ENCODE measurements around the gene HOXA1.

HOXA1 gene

DNA sequence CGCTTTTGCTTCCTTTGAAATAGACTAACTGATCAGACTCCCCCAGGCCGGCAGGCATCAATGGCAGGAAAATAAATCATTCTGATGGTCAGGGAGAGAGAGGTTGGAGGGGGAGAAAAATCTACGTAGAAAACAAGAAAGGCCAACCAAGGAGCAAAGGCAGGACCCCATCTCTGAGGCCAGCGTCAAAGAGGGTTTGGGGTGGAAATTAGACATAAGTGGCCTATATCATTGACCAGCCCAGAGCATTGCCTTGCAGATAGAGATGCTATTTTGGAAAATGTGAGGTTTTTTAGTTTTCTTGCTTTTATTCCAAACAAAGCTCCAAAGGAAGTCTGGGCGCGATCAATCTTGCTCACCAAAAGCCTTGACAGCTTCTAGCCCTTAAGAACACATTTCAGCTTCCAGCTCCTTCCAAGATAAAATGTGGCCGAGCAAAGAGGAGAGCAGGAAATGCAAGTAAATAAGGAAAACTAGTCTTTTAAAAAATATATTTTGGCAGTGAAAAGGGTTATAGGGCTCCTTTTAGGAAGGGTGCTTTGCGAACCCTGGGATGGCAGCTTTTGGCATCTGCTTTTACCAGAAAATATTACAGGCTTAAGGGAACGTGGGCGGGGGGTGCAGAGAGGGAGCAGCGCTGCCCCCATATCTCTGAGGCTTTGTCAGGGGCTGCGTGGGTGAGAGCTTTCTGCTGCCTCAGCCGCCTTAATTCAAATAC lies 8.7 kb upstream of the HOXA1 start:
- no peak for DNase-seq

DNA sequence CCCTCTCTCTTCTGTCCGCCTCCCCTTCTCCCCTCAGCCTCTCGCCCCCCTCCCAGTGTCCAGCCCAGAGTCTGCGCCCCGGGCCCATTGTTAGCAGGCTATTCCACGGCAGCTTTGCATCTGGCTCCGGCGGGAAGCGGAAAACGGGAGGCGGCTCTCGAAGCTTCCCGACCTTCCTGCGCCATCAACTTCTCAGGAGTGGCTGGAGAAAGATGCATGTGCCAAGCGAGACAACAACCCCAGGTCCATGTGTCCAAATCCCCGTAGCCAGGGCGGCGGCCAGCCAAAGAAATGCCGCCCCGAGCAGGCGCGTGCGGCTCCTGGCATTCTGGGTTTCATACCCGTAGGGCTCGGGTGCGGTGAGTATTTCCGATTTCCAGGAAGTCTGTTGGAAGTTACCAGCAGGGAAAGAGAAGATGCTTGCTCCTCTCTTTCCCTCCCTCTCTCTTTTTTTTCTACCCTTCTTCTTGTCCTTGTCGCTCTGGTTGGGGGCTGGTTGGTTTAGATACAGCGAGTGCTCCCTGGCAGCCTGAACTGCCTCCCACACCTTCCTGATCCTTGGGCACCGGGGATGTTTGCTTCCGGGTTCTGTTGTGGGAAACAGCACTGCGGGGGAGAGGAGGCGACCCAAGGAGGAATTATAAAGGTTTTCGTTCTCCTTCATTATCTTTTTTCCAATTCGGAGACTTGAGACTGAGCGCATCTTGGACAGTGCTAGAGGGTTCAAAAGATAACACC lies 7.9 kb upstream of the HOXA1 start:
- DNase-seq = no peak

DNA sequence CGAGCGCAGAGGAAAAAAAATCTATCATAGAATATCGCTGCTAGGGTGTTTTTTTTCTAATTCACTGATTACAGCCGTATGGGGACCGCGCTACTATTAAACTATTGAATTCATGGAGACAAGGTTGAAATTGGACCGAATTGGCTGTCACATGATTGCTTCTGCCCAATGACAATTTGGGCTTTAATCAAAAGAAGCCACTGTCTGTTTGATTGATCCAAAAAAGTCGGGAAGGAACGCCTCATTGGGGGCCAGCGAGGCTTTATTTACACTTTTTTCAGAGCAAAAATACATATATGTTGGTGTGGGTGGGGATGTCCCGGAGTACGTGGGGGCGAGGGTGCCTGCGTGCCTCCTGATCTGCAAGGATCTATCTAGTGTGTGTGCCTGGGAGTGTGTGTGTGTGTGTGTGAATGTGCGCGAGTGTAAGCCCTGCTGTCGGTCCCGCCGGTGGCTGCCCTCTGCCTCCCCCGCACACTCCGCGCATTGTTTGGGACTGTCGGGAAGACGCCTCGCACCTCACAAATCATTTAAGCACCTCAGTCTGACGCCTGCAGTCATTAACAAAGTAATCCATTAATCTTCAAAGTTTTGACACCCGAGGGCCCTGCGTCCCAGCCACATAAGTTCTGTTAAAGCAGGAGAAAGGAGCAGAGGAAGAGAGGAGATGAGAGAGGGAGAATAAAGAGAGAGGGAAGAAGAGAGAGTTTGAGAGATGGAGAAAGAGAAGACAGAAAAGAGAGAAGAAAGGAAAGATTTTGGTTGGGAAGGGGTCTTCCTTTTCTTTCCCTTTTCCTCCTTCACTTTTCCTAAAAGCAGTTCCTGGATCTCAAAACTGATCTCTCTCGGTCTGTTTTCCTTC lies 7.0 kb upstream of the HOXA1 start, which contains the start of gene HOXA2:
TSS of gene HOXA2 (minus strand) at position 103 of the 862 bp plus-strand sequence. CDS start 183 bp downstream, outside the sequence.
- DNase-seq = no peak

DNA sequence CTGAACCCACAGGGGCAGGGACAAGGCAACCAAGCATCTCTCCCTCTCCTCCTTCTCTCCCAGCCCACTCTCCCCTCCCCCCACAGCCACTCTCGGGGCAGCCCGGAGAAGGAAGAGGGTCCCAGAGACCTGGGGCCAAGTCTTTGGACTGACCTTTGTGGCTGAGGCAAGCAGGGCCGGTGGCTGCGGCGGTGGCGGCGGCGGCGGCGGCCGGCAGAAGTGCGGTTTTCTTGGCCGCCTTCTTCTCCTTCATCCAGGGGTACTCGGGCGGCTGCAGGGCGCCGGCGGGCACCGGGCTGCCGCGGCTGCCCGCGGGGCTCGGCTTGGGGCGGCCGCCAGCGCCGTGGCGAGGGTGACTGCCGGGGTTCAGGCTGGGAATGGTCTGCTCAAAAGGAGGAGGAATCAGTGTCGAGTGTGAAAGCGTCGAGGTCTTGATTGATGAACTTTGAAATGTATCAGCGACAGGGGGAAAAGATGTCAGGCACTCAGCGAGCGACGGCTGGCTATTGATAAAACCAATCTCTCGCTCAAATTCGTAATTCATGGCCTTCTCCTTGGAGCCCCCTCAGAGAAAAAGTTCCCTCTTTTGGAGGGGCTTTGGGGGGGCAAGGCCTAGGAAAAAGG lies 6.3 kb upstream of the HOXA1 start:
- DNase-seq = no peak

DNA sequence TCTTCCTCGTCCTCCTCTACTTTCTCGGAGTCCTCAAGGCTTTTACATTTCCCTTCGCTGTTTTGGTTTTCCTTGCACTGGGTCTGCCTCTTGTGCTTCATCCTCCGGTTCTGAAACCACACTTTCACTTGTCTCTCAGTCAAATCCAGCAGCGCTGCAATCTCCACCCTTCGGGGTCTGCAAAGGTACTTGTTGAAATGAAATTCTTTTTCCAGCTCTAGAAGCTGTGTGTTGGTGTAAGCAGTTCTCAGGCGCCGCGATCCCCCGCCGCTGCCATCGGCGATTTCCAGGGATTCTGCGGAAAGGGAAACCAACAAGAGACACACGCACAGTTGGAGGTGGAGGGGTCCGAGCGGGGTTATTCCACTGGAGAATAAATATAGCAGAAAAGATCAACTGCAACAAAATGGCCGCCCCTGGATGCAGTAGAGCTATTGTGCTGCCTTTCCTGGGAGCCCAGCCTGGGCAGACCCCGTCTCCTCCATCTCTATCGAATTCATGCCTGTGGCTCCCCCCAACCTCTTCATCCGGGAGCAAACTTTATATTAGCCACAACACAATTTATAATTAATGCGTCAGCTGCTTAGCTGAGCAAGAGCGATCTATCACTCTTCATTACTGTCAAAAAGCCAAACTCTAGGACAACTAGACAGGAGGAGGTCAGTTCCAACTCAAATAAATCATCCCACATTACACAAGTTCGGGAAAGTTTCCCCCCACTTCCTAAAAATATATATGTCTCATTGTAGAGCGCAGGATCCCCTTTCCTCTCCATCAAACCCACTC lies 5.6 kb upstream of the HOXA1 start:
- DNase-seq = no peak

DNA sequence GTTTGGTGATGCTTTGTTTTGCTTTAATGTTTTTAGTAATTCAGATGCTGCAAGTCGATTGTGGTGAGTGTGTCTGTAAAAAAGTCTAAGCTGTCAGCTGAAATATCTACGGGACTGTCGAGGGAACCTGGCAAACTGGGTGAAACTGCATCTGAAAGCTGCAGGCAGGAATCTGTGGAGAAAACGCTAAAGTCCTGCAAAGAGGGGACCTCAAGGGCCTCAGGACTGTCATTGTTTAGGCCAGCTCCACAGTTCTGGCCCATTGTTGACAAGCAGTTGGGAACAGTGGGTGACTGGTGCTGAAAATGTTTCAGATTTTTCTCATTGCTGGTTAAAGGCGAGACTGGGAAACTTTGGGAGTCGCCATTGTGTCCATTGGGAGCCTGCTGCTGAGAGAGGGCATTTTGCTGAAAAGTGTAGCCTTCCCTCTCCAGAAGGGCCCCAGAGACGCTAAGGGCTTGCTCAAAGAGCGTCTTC lies 4.9 kb upstream of the HOXA1 start:
- no peak for DNase-seq

DNA sequence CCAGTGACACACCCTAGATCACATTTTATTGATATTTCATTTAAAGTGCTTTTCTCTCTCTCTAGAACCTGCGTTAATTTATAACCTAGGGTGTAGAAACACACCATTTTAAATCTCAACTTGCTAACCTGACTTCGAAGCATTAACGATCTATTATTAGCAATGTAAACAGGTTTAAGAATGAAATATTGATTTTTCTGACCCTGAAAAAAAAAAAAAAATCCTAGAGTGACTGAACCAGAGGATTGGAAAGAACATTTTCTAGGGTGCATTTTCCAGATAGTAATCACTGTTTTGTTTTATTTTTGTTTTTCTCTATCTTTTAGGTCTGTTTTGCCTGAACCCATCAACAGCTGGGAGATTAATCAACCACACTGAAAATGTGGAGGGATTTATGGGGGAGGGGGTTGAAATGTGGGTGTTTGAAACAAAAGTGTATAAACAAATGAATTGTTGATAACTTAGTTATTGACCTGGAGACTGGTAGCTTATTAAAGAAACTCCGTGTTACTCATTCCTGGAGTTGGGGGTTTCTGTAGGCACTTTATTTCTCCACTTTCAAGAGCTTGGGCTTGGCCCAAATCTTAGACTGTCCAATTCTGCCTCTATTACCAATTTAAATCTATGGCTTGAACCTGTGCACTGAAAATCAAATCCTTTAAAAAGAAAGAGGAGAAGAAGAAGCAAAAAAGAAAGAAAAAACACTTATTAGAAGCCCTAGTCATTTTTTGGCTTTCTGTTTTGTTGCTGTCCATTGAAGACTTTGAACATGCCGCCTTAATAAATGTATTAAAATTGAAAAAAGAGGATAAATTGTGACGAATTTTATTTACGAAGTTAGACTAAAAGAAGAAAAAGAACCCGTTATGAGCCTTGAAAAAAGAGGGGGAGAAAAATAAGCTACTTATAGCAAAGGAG lies 3.9 kb upstream of the HOXA1 start:
- no peak for DNase-seq

DNA sequence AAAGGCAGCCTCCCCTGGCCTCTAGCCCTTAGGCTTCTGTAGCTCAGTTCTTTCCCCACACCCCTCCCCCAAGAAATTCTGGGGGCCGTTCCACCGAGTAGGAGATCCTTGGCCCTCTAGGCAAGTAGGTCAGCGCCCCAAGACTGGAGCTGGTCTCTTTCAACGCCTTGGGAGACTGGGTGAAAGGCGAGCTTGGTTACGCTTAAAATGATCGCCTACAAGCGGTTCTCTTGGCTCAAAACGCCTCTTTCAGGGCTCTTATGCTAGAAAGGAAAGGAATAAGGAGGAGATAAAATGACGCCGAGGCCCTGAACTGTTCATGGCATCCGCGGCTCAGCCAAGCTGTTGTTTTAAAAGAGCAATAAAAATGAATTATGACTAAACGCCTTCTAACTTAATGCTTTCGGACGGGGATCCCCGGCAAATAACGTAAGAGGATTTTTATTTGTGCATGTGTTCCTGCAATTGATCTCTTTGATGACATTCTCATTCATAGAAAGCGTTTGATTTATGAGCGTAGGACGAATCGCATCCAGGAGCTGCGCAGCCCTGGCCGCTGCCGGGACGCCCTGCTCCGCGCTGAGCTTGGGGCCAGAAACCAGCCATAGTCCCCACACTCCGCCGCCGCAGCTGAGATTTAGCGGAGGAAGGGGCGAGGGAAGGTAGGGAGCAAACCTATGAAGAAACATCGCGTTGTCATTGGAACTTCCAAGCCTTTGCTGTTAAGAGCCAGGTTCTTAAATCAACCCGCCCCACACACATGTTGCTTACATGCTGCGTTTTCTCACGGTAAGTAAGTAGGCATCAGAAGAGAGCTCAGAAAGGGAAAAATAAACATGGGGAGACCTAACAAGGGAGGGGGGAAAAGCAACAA lies 3.0 kb upstream of the HOXA1 start:
- DNase-seq = peak; percentile 55

DNA sequence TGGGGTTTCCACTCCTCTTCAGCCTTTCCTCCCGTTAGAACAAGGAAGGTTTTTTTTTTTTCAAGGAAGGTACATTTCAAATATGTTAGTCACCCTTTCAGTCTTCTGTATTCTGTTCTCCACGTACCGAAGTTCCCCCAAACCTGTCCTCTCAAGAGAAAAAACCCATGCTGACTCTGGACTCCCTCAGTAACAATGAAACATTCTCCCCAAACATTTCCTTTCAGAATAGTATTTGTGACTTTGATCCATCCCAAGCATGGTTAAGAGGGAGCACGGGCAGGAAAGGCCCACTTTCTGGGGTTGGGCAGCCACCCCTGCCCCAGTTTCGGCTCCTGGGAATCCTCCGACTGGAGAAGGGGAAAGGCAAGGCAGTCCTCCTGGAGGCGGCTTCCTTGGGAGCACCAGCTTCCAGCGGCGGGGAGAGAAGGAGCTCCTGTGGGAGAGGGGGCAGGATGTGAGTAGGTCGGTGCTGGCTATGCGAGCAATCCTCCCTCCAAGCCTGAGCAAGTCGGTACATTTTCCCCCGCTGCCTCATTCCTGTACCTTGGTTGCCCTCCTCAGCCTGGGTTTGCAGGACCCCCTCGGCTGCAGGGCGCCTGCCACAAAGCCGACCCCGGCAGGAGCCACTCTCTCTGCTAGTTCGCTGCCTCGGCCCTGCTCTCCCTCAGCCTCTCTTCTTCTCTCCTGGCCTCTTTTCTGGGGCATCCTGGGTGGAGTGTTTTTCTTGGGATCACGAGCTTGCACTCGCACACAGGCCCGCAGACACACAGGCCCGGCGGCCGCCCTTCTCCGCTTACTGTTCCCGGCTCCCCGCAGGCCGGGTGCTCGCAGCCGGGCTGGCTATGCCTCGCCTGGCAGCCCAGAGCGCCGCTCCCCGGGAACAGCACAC lies 2.1 kb upstream of the HOXA1 start:
- no peak for DNase-seq

DNA sequence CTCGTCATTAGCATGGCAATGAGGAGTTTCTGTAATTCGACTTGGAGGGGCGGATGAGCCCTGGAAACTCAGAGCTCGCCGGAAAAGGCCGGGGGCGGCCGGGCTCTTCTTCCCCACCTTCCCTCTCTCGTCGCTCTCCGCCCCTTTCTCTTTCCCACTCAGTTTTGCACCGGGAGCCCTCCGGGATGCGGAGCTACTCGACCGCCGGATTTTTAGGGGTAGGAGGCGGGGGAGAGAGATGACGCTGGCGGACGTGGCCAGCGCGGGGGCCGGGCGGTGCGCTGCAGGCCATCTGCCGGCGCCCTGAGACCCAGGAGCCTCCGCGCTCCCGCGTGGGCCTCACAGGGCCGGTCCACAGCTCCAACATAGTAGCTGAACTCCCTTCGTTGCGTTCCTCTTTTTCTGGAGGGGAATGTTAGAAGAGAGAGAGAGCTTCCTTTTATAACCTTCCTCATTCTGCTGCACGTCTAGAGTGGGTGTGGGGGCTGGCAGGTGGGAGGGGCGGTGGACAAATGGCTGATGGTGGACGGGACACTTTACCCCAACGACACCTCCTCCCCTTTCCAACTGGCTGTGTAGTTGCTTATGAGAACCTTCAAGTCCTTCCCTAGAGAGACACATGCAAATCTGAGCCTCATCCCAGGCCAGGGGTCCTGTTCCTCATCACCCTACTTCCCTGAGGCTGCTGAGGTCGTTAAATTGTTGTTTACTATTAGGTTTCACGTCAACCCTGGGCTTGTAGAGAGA lies 1.1 kb upstream of the HOXA1 start:
- DNase-seq = no peak

DNA sequence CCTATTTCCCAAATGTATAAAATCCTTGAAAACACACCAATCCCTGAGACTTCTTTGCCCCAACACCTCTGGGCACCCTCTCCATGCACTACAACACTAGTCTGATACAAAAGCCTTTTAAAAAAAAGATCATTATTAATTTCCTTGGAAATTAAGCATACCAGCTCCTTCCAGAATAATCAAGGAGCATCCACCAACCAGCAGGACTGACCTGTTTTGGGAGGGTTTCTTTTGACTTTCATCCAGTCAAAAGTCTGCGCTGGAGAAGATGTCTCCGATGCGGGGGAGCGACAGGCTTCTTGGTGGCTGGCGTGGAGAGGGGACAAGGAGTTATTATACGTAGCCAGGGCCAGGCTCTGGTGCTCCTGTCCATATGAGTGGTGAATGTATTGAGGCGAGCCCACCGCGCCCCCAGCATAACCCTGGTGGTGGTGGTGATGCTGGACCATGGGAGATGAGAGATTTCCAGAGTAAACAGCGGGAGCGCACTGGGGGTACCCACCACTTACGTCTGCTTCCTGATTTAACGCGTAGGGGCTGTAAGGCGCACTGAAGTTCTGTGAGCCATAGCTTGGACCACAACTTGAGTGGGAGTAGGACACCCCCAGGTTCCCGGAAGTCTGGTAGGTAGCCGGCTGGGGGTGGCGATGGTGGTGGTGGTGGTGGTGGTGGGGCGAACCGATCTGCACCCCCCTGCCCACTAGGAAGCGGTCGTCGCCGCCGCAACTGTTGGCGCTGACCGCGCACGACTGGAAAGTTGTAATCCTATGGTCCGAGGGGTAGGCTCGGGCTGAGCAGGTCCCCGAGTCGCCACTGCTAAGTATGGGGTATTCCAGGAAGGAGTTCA lies 527 bp downstream of the HOXA1 start:
- no peak for DNase-seq

DNA sequence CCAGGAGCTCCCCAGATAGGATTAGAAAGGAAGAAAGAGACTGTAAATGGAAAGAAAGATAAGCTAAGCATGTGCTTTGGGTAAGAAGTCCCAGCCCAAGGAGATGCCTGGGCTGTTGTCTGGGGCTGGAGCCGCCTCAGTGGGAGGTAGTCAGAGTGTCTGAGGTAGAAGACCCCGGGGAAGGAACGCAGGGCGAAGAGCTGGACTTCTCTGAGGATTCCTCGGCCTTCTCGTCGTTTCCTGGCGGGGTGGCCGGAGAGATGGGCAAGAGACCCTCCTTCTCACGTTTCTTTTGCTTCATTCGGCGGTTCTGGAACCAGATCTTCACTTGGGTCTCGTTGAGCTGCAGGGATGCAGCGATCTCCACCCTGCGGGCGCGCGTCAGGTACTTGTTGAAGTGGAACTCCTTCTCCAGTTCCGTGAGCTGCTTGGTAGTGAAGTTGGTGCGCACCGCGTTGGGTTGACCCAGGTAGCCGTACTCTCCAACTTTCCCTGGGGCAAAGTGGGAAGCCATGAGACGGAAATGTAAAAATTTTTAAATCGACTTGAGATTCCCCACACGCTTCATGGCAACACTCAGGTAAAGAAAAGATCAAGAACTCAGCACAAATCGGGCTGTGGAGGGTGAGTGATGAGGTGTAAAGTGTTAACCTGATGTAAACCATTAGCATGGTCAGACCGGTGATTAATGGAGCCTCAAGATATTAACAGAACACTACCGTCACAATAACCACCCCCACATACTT lies 1.3 kb downstream of the HOXA1 start:
- no peak for DNase-seq

DNA sequence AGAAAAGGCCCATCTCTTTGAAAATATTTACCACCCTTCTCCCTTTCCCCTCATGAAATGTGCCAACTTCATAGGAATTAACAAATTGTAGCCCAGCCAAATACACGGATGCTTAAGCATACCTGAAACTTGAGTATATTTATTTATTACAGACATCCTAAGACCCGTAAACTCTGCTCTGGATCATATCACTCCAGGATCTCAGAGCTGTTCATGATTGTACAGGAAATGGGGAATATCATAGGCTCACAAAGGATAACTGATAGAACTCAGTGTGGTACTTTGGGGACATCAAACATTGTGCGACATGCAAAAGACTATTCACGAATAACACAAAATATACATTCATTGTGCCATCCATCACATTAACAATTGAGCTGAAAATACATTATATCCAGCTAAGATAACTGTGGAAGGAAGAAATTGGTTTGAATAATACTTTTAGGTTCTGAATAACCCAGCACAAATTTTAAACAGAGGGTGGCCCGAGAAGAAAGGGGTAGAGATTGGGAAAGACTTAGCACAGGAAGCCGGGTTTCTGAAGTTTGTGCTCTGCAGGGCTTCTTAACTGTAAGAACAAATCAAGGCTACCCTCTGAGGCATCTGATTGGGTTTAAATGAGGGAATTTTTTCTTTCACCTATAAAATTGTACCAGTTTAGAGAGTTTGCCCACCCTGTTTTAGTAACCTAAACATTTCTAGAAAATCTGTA lies 2.5 kb downstream of the HOXA1 start:
- no peak for DNase-seq

DNA sequence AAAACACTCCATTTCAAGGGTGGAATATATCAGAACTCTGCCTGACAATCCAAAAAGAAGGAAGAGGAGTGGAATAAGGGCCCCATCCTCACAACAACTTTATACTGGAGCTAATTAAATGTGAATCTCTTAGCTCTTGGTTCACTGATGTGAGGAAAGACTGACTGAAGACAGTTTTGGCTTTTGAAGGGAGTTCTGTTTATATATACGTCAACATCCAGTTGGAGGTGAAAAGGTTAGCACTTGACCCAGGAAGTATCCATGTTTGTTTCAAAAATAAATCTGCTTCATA lies 3.0 kb downstream of the HOXA1 start:
- no peak for DNase-seq

DNA sequence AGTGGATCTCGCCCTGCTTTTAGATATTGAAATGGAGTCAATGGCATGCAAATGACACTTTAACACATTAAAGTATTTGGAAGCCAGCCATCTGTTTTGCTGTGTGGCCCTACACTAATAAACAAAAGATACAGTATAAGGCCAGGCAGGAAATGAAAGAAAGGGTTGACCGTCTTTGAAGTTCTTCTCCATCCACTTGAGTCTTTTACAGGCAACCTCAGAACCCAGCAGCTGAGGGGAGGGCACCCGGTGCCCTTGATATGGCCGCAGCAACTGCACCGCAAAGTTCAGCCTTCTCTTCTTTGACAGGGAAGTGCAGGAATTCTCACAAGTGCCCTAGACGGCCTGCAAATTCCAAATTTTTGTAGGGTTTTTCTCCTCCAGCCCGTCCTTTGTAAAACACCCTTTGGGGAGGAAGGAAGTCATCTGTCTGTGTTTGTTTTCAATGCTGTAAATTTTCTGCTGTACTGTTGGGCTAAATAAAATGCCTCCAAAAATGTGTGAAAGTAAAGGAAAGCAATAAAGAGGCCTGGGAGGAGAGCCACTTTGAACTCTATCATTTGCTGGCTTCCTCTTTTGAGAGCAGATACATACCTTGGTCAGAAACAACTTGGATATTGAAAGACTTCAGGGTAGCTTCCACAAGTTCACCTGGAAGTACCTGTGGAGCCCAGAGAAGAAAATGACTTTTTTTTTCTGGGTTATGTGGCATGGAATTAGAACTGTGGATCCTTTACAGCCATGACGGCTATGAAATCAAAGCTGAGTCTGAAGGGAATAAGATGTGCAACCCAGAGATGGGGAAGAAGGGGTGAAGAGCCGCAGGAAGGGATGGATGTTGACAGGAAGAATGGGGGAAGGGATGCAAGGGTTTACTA lies 3.6 kb downstream of the HOXA1 start:
- DNase-seq = no peak
